ENCODE data around the gene CAMK1D.
"Not testable (repeated sequence)": the region's sequence is repeated elsewhere in the genome, so short reads cannot be mapped to it uniquely, and the experiment has no call there.

The CAMK1D gene

DNA sequence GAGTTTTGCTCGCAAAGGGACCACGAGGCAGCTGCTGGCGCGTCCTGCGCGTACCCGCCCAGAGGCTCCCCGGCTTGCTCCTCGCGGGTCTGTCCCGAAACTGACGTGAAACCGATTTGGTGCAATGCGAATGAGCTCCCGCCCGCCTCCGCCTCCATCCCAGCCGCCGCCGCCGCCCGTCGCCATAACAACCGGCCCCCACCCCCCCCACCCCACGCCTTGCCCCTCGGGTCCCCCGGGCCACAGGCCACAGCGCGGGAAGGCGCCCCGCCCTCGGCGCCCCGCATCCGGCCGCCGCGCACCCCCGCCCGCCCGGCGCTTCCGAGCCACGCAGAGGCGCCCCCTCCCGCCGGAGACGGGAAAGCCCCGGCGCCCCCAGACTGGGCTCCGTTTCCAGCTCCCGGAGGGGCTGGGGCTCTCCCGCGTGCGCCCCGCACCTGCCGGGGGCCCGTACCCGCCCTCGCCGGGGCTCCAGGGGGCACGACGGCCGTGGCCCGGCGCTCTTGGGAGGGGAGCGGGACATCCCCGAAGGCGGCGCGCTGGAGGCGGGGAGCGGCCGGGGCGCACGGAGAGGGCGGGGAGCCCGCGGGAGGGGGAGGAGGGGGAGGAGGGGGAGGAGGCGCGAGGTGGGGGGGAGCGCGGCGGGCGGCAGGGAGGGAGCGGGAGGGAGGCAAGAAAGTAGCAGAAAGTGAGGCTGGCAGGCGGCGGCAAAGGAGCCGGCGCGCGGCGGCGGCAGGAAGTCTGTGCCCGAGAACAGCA is at the start of gene CAMK1D:
Gene CAMK1D (plus strand): TSS at position 678 of the 759 bp plus-strand sequence.
- Histone ChIP-seq H3K27me3 (ENCODE audit: control insufficient read depth in 1 of 2, insufficient read depth in 2 of 2, low read length in 2 of 2) (no peaks in the 10 kb centered on the region), H3K36me3 (ENCODE audit: control insufficient read depth in 2 of 2, insufficient read depth in 2 of 2, low read length in 2 of 2) (no peaks in the 10 kb centered on the region), H3K27ac (ENCODE audit: low read length) (peak within 1 kb of the TSS; percentile 82), H3K9ac (ENCODE audit: low read length in 2 of 2) (peak within 1 kb of the TSS; percentile 76 to 82), H3K4me3 (ENCODE audit: low read length in 2 of 2) (peak within 1 kb of the TSS; percentile 99 to 100), H3K4me1 (ENCODE audit: control insufficient read depth, insufficient read depth, low read length) (peaks cover 34% of the 10 kb centered on the region), H3K9me3 (ENCODE audit: control insufficient read depth in 2 of 2, low read length in 2 of 2) (no peaks in the 10 kb centered on the region)

DNA sequence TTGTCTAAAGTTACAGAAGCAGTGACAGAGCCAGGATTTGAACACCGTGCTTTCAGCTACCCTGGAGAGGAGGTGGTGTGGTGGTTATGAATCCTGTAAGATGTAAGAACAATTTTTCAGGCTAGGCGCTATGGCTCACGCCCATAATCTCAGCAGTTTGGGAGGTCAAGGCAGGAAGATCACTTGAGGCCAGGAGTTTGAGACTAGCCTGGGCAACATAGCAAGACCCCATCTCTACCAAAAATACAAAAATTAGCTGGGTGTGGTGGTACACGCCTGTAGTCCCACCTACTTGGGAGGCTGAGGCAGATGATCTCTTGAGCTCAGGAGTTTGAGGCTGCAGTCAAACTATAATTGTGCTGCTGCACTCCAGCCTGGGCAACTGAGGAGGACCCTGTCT is 48.3 kb upstream of the CAMK1D start:
- not testable (repeated sequence) for H3K27me3 ChIP-seq (ENCODE audit: control insufficient read depth in 1 of 2, insufficient read depth in 2 of 2, low read length in 2 of 2); H3K9me3 ChIP-seq (ENCODE audit: control insufficient read depth in 2 of 2, low read length in 2 of 2); H3K4me3 ChIP-seq (ENCODE audit: low read length in 2 of 2); H3K9ac ChIP-seq (ENCODE audit: low read length in 2 of 2); H3K36me3 ChIP-seq (ENCODE audit: control insufficient read depth in 2 of 2, insufficient read depth in 2 of 2, low read length in 2 of 2); H3K27ac ChIP-seq (ENCODE audit: low read length); H3K4me1 ChIP-seq (ENCODE audit: control insufficient read depth, insufficient read depth, low read length)

DNA sequence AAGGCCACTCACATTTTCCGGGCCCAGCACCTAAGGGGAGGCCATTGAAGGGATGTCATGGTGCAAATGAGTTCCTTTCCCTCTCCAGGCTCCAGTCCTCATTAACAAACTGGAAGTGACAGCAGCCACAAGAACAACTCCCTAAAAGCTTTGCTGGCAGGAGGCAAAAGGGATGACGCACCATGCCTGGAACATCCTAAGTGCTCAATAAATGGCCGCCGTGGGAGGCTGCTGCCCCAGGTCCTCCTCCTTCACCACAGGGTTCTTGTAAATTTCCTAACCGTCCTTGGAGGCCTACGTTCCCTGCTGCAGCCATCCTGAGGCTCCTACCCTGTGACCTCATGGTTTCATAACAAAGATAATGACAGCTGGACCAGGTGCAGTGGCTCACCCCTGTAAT is 41.3 kb upstream of the CAMK1D start:
- H3K9me3 ChIP-seq (ENCODE audit: control insufficient read depth in 2 of 2, low read length in 2 of 2): no peaks in the 10 kb centered on the region
- H3K9ac ChIP-seq (ENCODE audit: low read length in 2 of 2): no peak overlapping the region
- H3K4me1 ChIP-seq (ENCODE audit: control insufficient read depth, insufficient read depth, low read length): no peaks in the 10 kb centered on the region
- no peaks in the 10 kb centered on the region for H3K27me3 ChIP-seq (ENCODE audit: control insufficient read depth in 1 of 2, insufficient read depth in 2 of 2, low read length in 2 of 2)
- no peak overlapping the region for H3K27ac ChIP-seq (ENCODE audit: low read length)
- H3K36me3 ChIP-seq (ENCODE audit: control insufficient read depth in 2 of 2, insufficient read depth in 2 of 2, low read length in 2 of 2): no peaks in the 10 kb centered on the region
- no peak overlapping the region for H3K4me3 ChIP-seq (ENCODE audit: low read length in 2 of 2)

DNA sequence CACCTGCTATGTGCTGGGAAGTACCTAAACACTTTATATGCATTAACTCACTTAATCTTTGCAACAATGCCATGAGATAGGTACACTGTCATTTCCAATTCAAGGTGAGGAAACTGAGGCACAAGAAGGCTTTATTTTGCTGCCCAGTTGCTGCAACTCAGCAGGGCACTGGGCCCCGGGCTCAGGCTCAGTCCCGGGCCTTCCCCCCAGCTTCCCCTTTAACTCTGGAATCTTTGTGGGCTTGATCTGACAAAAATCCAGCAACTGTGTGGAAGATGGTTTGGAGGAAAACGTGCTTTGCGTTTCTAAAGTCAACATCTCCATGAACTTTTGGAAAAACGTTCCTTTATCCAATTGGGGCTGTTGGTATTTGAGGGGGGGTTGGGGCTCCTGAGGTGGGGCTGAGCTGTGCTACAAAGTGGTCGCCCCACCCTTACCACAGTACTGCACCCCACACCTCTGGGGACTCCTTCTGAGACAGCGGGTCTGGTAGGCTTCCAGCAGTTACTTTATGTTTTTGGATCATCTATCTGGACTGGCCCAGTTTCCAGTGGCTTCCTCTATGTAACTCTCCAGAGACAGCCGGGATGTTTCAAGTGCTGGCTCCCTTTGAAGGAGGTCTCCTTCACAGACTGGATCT is 40.5 kb upstream of the CAMK1D start:
- Histone ChIP-seq H3K9ac (ENCODE audit: low read length in 2 of 2) (no peak overlapping the region), H3K27me3 (ENCODE audit: control insufficient read depth in 1 of 2, insufficient read depth in 2 of 2, low read length in 2 of 2) (no peaks in the 10 kb centered on the region), H3K4me3 (ENCODE audit: low read length in 2 of 2) (no peak overlapping the region), H3K36me3 (ENCODE audit: control insufficient read depth in 2 of 2, insufficient read depth in 2 of 2, low read length in 2 of 2) (no peaks in the 10 kb centered on the region), H3K4me1 (ENCODE audit: control insufficient read depth, insufficient read depth, low read length) (no peaks in the 10 kb centered on the region), H3K9me3 (ENCODE audit: control insufficient read depth in 2 of 2, low read length in 2 of 2) (no peaks in the 10 kb centered on the region), H3K27ac (ENCODE audit: low read length) (no peak overlapping the region)

DNA sequence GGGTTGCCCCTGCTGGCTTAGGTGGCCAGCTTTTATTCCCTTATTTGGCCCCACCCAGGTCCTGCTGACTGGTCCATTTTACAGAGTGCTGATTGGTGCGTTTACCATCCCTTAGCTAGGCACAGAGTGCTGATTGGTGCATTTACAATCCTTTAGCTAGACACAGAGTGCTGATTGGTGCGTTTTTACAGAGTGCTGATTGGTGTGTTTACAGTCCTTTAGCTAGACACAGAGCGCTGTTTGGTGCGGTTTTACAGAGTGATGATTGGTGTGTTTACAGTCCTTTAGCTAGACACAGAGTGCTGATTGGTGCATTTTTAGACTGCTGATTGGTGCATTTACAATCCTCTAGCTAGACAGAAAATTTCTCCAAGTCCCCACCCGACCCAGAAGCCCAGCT is 39.6 kb upstream of the CAMK1D start:
- H3K4me1 ChIP-seq (ENCODE audit: control insufficient read depth, insufficient read depth, low read length); H3K36me3 ChIP-seq (ENCODE audit: control insufficient read depth in 2 of 2, insufficient read depth in 2 of 2, low read length in 2 of 2); H3K9ac ChIP-seq (ENCODE audit: low read length in 2 of 2); H3K4me3 ChIP-seq (ENCODE audit: low read length in 2 of 2); H3K9me3 ChIP-seq (ENCODE audit: control insufficient read depth in 2 of 2, low read length in 2 of 2); H3K27ac ChIP-seq (ENCODE audit: low read length); H3K27me3 ChIP-seq (ENCODE audit: control insufficient read depth in 1 of 2, insufficient read depth in 2 of 2, low read length in 2 of 2): not testable (repeated sequence)

DNA sequence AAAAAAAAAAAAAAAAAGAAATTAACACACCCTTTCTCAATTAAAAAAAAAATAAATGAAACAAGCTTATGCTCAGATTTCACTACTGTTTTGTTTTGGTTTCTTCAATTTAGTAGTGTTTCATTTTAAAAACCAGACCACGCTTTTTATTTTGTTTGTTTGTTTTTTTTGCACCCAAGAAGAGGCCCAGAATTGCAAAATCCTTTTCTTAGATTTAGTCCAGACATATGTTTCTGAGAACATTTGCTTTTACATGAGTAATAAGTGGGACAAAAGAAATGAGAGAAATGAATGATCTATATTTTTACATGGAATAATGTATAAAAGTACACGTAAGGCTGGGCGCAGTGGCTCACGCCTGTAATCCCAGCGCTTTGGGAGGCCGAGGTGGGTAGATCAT is 34.5 kb upstream of the CAMK1D start:
- no peaks in the 10 kb centered on the region for H3K9me3 ChIP-seq (ENCODE audit: control insufficient read depth in 2 of 2, low read length in 2 of 2)
- no peak overlapping the region for H3K9ac ChIP-seq (ENCODE audit: low read length in 2 of 2)
- no peak overlapping the region for H3K4me3 ChIP-seq (ENCODE audit: low read length in 2 of 2)
- no peak overlapping the region for H3K27ac ChIP-seq (ENCODE audit: low read length)
- no peaks in the 10 kb centered on the region for H3K36me3 ChIP-seq (ENCODE audit: control insufficient read depth in 2 of 2, insufficient read depth in 2 of 2, low read length in 2 of 2)
- no peaks in the 10 kb centered on the region for H3K27me3 ChIP-seq (ENCODE audit: control insufficient read depth in 1 of 2, insufficient read depth in 2 of 2, low read length in 2 of 2)
- no peaks in the 10 kb centered on the region for H3K4me1 ChIP-seq (ENCODE audit: control insufficient read depth, insufficient read depth, low read length)

DNA sequence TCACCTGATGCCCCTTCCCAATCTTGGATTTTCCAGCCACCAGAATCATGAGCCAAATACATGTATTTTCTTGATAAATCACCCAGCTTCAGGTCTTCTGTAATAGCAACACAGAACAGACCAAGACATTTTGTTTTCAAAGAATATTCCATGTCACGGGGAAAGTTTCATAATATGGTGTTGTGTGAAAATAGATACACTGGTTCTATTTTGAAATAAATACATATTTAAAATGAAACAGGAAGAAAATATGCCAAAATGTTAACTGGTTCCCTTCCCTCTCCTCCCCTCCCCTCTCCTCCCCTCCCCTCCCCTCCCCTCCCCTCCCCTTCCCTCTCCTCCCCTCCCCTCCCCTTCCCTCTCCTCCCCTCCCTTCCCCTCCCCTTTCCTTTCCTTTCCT is 30.3 kb upstream of the CAMK1D start:
- no peaks in the 10 kb centered on the region for H3K27me3 ChIP-seq (ENCODE audit: control insufficient read depth in 1 of 2, insufficient read depth in 2 of 2, low read length in 2 of 2)
- no peak overlapping the region for H3K9ac ChIP-seq (ENCODE audit: low read length in 2 of 2)
- H3K4me1 ChIP-seq (ENCODE audit: control insufficient read depth, insufficient read depth, low read length): no peaks in the 10 kb centered on the region
- no peak overlapping the region for H3K27ac ChIP-seq (ENCODE audit: low read length)
- no peaks in the 10 kb centered on the region for H3K36me3 ChIP-seq (ENCODE audit: control insufficient read depth in 2 of 2, insufficient read depth in 2 of 2, low read length in 2 of 2)
- no peaks in the 10 kb centered on the region for H3K9me3 ChIP-seq (ENCODE audit: control insufficient read depth in 2 of 2, low read length in 2 of 2)
- no peak overlapping the region for H3K4me3 ChIP-seq (ENCODE audit: low read length in 2 of 2)

DNA sequence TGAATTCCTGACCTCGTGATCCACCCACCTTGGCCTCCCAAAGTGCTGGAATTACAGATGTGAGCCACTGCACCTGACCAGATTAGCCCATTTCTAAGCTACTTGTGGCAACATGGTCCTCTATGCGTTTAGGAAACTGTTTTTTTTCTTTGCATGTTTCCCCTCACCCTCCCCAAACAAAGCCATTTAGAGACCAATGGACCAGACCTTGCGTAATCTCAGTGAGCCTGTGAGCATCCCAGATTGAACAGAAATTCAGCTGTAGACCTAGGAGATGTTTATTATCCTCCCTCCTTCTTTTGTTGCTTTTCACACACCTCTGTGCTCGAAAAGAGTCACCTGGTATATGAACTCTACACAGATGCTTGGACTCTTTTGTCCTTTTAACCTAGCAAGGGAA is 28.5 kb upstream of the CAMK1D start:
- H3K9ac ChIP-seq (ENCODE audit: low read length in 2 of 2): no peak overlapping the region
- H3K4me1 ChIP-seq (ENCODE audit: control insufficient read depth, insufficient read depth, low read length): no peaks in the 10 kb centered on the region
- H3K27me3 ChIP-seq (ENCODE audit: control insufficient read depth in 1 of 2, insufficient read depth in 2 of 2, low read length in 2 of 2): no peaks in the 10 kb centered on the region
- H3K9me3 ChIP-seq (ENCODE audit: control insufficient read depth in 2 of 2, low read length in 2 of 2): no peaks in the 10 kb centered on the region
- H3K4me3 ChIP-seq (ENCODE audit: low read length in 2 of 2): no peak overlapping the region
- no peaks in the 10 kb centered on the region for H3K36me3 ChIP-seq (ENCODE audit: control insufficient read depth in 2 of 2, insufficient read depth in 2 of 2, low read length in 2 of 2)
- H3K27ac ChIP-seq (ENCODE audit: low read length): no peak overlapping the region

DNA sequence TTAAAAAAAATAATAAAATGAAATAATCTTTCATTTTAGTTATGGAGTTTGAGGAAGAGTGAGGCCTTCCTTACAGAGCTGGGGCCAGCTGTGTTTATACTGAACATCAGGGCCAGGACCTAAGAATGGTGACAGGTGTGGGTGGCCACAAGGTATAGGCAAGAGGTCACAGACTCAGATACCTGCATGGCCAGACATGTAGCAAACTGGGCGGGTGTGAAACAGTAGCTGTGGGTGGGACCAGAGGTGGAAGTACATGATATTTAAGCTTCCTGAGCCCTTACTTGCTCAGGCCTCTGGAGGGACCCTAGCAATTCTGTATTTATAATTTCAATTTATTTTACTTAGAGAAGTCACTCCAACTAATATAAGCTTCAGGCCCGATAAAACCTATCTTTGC is 27.7 kb upstream of the CAMK1D start:
- H3K4me3 ChIP-seq (ENCODE audit: low read length in 2 of 2): no peak overlapping the region
- no peaks in the 10 kb centered on the region for H3K4me1 ChIP-seq (ENCODE audit: control insufficient read depth, insufficient read depth, low read length)
- H3K9ac ChIP-seq (ENCODE audit: low read length in 2 of 2): no peak overlapping the region
- H3K9me3 ChIP-seq (ENCODE audit: control insufficient read depth in 2 of 2, low read length in 2 of 2): no peaks in the 10 kb centered on the region
- no peaks in the 10 kb centered on the region for H3K27me3 ChIP-seq (ENCODE audit: control insufficient read depth in 1 of 2, insufficient read depth in 2 of 2, low read length in 2 of 2)
- no peak overlapping the region for H3K27ac ChIP-seq (ENCODE audit: low read length)
- H3K36me3 ChIP-seq (ENCODE audit: control insufficient read depth in 2 of 2, insufficient read depth in 2 of 2, low read length in 2 of 2): no peaks in the 10 kb centered on the region

DNA sequence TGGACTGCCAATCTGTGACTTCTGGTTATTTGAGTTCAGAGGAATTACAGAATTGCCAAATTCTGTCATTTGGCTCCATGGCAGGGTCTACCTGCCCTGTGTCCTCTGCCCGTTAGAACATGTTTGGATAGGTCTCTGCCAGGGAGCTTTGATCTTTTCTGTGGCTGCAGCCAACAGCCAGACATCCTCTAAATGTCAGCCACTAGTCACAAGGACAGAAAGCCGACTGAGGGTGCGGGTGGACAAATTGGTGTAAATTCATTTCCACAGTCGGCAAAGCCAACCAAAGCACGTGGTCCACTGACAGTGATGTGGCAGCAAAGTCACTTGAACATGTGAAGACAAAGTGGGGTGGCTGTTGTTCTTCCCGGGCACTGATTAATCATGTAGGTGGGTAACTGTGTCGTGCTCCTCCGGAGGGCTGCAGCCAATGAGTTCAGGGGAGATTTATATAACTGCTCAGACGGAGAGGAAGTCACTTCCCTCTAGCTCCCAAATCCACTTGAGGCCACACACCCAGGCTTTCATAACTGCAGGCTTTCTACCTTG is 26.7 kb upstream of the CAMK1D start:
- no peaks in the 10 kb centered on the region for H3K9me3 ChIP-seq (ENCODE audit: control insufficient read depth in 2 of 2, low read length in 2 of 2)
- no peaks in the 10 kb centered on the region for H3K4me1 ChIP-seq (ENCODE audit: control insufficient read depth, insufficient read depth, low read length)
- no peak overlapping the region for H3K27ac ChIP-seq (ENCODE audit: low read length)
- H3K4me3 ChIP-seq (ENCODE audit: low read length in 2 of 2): no peak overlapping the region
- no peaks in the 10 kb centered on the region for H3K27me3 ChIP-seq (ENCODE audit: control insufficient read depth in 1 of 2, insufficient read depth in 2 of 2, low read length in 2 of 2)
- H3K9ac ChIP-seq (ENCODE audit: low read length in 2 of 2): no peak overlapping the region
- H3K36me3 ChIP-seq (ENCODE audit: control insufficient read depth in 2 of 2, insufficient read depth in 2 of 2, low read length in 2 of 2): no peaks in the 10 kb centered on the region

DNA sequence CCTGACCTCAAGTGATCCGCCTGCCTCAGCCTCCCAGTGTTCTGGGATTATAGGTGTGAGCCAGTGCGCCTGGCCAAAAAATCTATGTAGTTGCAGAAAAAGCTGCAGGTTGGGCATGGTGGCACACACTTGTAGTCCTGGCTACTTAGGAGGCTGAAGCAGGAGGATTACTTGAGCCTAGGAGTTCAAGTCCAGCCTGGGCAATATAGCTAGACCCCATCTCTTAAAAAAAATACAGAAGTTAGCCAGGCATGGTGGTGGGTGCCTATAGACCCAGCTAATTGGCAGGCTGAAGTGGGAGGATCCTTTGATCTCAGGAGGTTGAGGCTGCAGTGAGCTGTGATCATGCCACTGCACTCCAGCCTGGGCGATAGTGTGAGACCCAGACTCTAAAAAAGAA is 24.8 kb upstream of the CAMK1D start:
- no peaks in the 10 kb centered on the region for H3K27me3 ChIP-seq (ENCODE audit: control insufficient read depth in 1 of 2, insufficient read depth in 2 of 2, low read length in 2 of 2)
- no peaks in the 10 kb centered on the region for H3K9me3 ChIP-seq (ENCODE audit: control insufficient read depth in 2 of 2, low read length in 2 of 2)
- H3K4me1 ChIP-seq (ENCODE audit: control insufficient read depth, insufficient read depth, low read length): no peaks in the 10 kb centered on the region
- no peaks in the 10 kb centered on the region for H3K36me3 ChIP-seq (ENCODE audit: control insufficient read depth in 2 of 2, insufficient read depth in 2 of 2, low read length in 2 of 2)
- no peak overlapping the region for H3K9ac ChIP-seq (ENCODE audit: low read length in 2 of 2)
- H3K4me3 ChIP-seq (ENCODE audit: low read length in 2 of 2): no peak overlapping the region
- no peak overlapping the region for H3K27ac ChIP-seq (ENCODE audit: low read length)

All from stomach smooth muscle (tissue), 2 donors.